Fibroblast of the aortic adventitia (primary cell): ENCODE data around the gene RELCH. TPM values are rescaled to one million over a fixed set of nuclear protein-coding genes. Genes with fewer than 3 reads are reported as not detected.

Source experiments
- DNase-seq: peaks from one replicate; pipeline ENCODE4 v3.0.0-alpha.2; 2010; ENCODE audit warnings: low read depth
- H3K4me3 ChIP-seq: 2 replicates; pipeline ENCODE4 v1.5.1; 2011; ENCODE audit warnings: low read depth, mild to moderate bottlenecking, control low read depth, low read length, moderate library complexity
- CTCF ChIP-seq: IDR thresholded peaks from 2 replicates; pipeline ENCODE4 v1.5.1; 2011; ENCODE audit warnings: mild to moderate bottlenecking, low read length, control low read depth, inconsistent platforms; ENCODE audit not compliant: insufficient read depth
- total RNA-seq: library from RNA; depleted of rRNA; stranded (reverse); fragments of >200 nt; gene quantifications from 2 replicates; pipeline ENCODE4 v1.2.3, GENCODE V29; 2012; ENCODE audit warnings: low replicate concordance

RELCH gene
- total RNA-seq, 1 donor = 44.0 TPM

- TF ChIP-seq CTCF = no peak
- DNase-seq = peak; percentile 36
- no peak overlapping the region for H3K4me3 ChIP-seq
Observed at GRCh38 chr18:62200121-62200914, 13.3 kb downstream of the RELCH start.

- no peak for TF ChIP-seq CTCF
- no peak for DNase-seq
- H3K4me3 ChIP-seq = no peak overlapping the region
Observed at GRCh38 chr18:62201870-62202269, 14.8 kb downstream of the RELCH start.

GRCh38 chr18:62205824-62206223, 18.8 kb downstream of the RELCH start:
- DNase-seq = no peak
- no peak for TF ChIP-seq CTCF
- H3K4me3 ChIP-seq = no peak overlapping the region

- no peak for DNase-seq
- no peak for TF ChIP-seq CTCF
- no peak overlapping the region for H3K4me3 ChIP-seq
Observed at GRCh38 chr18:62206593-62206992, 19.5 kb downstream of the RELCH start.

- peak; percentile 20 for DNase-seq
- no peak for TF ChIP-seq CTCF
- no peak overlapping the region for H3K4me3 ChIP-seq
Observed at GRCh38 chr18:62209046-62209445, 22.0 kb downstream of the RELCH start.

- no peak overlapping the region for H3K4me3 ChIP-seq
- TF ChIP-seq CTCF = no peak
- DNase-seq = no peak
Observed at GRCh38 chr18:62210138-62210537, 23.1 kb downstream of the RELCH start.
